ENCODE measurements around the gene CEP85L. TPM values are rescaled to one million over a fixed set of nuclear protein-coding genes. Genes with fewer than 3 reads are reported as not detected.
A peak's percentile ranks its signal among the peaks of the same experiment; 100 is the strongest.

CEP85L gene
- 34.5 TPM for total RNA-seq

DNA sequence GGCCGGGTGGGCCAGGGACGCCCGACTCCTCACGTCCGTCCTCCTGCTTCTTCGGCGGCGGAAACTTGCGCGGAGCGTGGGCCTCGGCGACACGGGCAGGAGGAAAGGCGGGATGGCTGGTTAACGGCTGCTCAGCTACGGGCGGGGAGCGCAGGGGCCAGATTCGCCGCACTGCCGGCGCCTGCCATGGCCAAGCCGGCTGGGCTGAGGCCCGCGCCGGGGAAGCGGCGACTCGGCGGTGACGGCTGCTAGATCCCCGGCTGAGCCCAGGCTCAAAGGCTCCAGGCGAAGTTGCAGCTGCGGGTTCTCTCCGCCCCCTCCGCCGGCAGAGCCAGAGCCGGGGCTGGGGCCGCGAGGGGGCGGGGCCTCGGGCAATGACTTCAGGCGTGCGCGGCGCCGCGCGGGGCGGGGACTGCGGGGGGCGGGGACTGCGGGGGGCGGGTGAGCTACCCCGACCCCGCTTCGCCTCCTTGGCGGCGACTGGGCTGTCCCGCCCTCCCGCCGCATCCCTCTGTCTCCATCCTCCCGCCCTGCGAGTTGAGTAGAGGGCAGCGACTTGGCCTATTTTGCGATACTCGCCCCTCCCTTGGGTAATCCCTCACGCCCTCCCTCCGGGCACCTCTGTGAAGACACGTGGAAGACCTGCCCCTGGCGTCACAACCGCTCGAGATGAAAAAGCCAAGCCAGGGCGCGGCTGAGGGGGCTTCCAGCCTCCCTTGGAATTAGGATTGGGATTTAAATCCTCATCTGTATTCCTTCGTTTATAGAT is at the start of gene CEP85L:
Gene CEP85L (minus strand): TSS at position 310 of the 769 bp plus-strand sequence. CDS start 322 bp downstream, outside the sequence.
- DNase-seq (ENCODE audit: low spot score): peak; percentile 90

DNA sequence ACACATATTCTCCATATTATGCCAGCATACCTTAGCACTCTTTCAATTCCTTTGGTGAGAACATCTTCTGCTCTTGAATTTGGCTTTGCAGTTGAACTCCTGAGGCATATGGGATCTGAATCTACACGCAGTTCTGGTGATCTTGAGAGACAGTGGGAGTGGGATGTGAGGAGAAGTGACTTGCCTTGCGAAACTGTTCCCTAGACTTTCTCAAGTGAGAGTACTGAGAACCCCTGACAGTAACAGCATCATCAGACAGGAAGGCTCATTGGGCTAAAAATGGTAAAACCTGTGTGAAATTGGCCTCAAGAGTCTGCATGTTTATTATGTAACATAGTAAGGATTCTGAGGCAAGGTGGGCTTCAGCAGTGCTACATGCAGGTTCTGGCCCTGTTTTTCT is 49.1 kb upstream of the CEP85L start:
- DNase-seq (ENCODE audit: low spot score): no peak

DNA sequence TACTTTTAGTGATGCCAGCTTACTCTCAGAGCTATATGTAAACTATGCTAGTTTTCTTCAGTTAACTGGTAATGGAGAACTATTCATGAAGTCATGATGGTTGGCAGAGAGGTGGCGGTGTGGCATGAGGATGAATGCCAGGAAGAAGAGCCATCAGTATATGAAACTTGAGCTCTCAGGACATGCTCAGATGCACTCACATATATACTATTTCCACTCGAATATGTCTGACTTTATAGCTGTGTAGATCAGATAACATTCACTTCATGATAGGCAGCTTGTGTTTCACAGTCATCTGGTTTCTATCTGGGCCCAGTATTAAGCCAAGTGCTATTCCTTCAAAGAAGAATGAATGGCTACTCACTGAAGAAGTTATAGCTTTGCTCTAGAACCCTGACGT is 46.2 kb upstream of the CEP85L start:
- DNase-seq (ENCODE audit: low spot score): no peak

DNA sequence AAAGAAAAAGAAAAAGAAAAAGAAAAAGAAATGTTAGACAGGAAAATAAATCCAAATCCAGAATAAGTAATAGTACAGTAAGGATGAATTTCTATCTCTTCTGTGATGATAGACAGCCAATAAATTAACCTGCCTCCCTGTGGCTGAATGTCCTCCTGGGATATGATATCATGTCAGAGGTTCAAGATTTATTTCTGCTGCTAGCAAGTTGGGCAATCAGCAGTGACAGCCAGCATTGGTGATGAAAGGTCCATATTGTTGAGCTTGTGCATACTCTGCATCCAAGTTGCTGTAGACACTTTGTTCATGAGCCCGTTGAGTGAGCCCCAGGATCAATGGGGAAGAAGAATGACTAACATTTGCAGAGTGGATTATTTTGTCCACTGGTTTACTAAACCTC is 44.9 kb upstream of the CEP85L start:
- no peak for DNase-seq (ENCODE audit: low spot score)

DNA sequence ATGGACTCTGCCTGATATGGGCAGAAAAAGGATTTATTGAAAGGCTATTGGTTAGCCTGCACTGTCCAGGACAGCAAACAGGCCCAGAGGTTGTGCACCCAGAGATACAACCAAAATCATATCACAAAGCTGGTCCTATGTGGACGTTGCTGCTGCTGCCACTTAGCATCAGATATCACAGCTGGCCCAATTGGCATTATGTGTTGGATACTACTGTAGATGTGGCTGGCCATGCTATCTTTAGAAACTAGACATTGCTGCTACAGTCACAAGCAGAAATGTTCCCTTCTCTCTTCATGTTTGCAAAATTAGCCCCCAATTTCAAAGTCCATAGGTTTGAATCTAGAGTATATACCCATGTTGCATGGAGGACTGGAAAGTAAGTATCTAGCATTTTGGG is 42.2 kb upstream of the CEP85L start:
- DNase-seq (ENCODE audit: low spot score): no peak

DNA sequence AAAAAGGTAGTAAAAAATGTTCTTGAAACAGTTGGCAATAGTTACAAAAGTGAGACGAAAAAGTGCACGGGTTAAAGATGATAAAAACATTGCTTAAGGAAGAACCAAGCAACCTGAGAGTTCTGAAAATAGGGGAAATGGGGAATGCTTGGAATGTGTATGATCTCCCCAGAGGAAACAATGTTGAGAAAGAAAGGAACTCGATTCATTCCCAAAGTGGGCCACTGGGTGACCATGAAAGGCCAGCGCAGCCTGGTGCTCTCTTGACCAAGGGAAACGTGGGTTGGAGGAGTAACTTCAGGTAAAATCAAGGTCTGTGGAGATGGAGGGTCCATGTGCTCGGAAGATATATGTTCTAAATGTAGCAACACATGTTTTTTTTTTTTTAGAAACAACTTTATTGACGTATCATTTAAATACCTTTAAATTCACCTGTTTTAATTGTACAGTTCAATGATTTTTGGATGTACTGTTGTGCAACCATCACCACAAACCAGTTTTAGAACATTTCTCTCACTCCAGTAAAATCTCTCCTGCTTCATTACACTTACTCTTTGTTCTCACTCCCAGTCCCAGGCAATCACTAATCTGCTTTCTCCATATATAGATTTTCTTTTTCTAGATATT is 34.5 kb upstream of the CEP85L start:
- DNase-seq (ENCODE audit: low spot score): no peak

DNA sequence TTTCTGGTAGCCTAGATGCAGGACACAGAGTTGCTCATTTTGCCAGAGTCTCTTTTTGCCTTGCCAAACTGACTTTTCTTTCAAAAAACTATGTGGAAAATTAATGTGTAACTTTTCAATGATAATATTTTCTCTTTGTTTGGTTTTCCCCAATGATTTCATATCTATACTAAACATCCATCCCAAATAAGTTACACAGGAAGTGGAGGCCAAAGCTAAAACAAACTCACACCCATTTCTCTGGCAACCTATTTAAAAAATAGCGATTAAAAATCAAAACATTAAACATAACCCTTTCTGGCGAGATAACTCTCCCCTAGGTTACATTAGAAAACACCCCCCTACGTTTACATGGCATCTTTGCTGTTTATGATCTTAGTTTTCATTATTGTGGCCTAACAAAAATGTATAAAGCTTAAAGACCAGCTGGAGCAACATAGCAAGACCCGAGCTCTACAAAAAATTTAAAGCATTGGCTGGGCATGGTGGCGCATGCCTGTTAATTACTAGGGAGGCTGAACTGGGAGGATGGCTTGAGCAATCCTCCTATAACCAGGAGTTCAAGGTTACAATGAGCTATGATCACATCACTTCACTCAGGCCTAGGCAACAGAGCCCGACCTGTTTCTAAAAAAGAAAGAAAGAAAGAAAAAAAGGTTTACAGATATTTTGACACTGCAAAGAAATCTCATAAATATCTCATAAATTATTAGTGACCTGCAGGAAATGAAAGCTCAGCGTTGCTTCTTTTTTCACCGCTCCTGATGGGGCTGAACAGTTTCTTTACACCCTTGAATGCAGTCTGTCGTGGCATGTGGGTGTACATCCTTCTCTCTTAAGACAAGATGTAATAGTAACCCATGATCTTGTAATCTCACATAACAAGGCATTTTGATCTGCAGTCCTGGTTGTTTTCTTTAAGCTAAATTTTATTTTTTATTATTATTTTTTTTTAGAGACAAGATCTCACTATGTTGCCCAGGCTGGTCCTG is 32.8 kb upstream of the CEP85L start:
- no peak for DNase-seq (ENCODE audit: low spot score)

DNA sequence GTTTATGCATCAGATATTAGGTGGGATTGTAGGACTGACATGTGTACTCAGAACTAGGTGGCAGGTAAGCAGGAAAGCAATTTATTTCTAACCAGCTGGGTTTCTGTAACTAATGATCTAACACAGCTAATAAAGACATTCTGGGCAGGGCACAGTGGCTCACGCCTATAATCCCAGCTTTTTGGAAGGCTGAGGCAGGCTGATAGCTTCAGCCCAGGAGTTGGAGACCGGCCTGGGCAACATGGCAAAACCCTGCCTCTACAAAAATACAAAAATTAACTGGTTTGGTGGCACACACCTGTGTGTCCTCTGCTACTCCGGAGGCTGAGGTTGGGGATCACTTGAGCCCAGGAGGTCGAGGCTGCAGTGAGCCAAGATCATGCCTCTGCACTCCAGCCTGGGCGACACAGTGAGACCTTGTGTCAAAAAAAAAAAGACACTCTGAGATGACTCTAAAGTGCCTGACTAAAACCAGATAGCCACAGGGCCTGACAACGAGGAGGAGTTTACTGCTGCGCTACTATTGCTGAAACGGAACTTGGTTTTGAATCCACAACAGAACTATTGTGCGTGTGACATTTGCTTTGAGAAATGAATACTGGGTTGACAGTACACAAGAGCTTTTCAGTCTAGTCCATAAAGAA is 29.2 kb upstream of the CEP85L start:
- no peak for DNase-seq (ENCODE audit: low spot score)

DNA sequence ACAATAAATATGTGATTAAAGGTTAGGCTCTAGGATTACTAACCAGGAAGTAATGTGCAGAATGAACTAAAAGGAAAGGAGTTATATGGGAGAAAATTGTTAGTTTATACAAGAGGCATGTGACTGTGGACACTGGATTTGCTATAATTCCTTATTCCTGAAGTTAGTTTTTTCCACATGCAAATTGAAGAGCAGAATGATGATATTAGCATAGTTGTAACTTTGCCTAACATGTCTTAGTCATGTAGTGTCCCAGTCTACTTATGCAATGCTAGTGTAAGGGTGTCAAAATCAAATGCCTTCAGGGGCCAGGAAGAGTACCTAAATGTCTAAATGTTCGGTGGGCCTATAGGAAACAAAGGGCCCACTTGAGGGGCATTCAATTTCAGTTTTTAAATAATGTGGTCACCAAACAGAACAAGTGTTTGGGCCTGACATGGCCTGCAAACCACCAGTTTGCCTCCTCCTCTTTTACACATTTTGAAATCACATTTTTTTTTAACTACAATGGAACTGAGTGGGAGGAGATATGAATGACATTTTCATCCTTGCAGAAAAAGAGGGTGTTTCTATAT is 28.0 kb upstream of the CEP85L start:
- DNase-seq (ENCODE audit: low spot score): no peak

DNA sequence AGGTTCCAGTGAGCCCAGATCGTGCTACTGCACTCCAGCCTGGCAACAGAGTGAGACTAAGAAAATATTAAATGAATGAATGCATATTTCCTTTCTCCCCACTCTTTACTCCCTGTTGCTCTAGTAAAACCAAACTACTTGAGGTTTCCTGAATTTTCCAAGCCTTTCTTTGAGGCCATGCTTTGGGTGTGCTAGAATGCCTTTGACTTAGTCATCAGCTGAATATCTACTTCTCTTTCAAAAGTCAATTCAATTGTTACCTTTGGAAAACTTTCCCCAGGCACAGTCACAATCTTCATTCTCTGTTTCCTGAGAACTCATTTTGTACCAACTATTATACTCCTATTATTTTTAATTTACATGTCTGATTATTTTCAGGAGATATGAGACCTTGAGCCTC is 27.5 kb upstream of the CEP85L start:
- no peak for DNase-seq (ENCODE audit: low spot score)

DNA sequence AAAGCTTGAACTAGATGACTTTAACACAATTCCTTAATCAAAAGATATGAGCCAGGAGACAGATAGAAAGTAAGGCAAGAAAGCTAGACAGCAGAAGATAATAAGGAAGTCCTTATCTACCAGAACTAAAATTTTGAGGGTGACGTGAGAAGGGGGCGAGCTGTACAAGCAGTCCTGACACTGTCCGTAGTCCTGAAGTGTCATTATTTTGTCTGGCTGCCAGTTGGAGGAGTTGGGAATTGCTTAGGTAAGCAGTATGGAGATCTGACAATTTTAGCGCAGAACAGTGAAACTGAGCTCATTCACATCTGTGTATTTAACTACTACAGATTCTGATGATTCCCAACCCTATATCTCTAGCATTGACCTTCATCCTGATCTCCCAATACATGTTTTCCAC is 25.8 kb upstream of the CEP85L start:
- DNase-seq (ENCODE audit: low spot score): no peak

DNA sequence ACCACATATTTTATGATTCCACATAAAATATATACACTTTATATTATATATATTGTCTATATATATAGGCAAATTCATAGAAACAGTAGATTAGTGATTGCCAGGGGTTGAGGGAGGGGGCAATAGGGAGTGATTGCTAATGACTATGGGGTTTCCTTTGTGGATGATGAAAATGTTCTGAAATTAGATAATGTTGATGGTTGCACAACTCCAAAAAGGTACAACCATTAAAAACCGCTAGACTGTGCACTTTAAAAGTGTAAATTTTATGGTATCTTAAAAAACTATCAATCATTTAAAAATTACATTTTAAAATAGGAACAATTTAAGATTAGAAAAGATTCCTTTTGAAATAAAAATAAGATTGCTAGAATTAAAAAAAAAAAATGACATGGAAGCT is 23.8 kb upstream of the CEP85L start:
- no peak for DNase-seq (ENCODE audit: low spot score)

DNA sequence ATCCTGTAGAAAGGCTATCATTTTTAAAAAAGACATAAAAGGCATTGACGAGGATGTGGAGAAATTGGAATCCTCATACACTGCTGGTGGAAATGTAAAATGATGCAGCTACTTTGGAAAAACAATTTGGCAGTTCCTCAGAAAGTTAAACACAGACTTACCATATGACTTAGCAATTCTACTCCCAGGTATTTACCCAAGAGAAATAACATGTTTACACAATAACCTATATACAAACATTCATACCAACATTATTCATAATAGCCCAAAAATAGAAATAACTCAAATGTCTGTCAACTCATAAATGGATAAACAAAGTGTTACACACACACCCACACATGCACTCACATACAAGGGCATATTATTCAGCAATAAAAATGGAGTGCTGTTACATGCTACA is 23.4 kb upstream of the CEP85L start:
- no peak for DNase-seq (ENCODE audit: low spot score)

DNA sequence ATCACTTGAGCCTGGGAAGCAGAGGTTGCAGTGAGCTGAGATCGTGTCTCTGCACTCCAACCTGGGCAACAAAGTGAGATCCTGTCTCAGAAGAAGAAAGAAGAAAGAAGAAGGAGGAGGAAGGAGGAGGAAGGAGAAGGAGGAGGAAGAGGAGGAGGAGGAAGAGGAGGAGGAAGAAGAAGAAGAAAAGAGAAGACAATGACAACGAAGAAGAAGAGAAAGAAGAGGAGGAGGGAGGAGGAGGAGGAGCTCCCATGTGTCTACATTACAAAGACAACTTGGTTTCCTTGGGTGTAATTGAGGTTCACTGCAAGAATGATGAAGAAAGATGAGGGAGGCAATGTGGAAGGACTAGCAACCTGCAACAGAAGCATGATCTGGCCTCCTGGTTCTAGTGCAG is 21.3 kb upstream of the CEP85L start:
- no peak for DNase-seq (ENCODE audit: low spot score)

DNA sequence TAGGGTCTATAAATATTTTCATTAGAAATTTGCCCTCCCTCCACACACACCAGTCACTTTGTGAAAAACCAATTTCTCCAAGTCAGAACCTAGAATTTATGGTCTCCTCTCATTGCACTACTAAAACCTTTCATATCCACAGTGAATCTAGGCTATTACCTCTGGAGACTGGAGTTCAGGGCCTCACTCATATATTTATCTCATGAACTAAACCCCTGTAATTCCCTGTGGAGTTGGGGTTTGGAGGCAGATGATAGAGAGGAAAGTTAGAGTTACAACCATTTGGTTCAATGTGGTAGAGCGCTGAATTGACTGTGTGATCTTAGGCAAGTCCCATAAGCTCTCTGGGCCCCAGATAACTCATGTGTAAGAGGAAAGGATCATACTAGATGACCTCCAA is 18.2 kb upstream of the CEP85L start:
- no peak for DNase-seq (ENCODE audit: low spot score)

DNA sequence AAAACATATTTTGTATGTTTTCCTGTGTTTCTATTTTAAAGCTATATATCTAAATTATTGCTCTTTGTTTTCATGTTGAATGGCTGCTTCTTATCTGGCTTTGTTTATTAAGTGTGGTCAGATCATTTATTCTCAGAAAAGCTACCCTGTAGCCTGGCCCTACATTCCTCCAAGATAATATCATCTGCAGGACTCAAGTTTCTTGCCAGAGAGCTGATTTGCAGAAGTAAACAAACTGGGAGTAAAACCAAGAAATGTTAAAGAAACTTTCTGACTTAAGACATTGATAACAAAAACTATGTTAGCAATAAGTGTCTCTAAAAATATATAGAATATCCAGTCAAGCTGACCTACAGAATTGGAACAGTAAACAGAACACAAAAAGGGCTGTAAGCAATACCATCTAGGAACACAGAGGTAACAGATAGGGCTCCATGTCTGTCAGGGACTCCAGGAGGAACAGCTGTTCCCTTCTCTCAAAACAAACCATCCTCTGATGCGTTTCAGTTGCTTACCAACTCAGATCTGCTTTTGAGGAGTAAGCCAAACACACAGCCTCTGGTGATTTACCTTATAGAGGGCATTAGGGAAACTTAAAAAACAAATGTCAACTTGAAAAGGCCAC is 17.5 kb upstream of the CEP85L start:
- DNase-seq (ENCODE audit: low spot score): no peak

DNA sequence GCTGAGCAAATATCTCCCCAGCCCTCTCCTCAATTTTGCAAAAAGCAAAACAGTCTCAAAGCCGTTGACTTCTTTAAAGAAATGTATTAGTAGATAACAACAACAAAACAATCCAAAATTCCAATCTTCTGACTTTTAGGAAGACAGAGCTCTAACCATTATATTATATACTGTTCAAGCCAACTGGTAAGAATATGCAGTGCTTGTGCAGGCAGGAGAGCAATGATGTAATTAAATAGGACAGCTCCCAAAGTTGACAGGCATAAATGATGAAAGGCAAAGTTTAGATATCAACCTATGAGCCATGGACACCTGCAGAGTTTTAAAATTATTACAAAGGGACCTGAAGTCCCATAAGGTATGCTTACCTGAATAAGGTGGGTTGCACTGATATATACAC is 16.6 kb upstream of the CEP85L start:
- no peak for DNase-seq (ENCODE audit: low spot score)

DNA sequence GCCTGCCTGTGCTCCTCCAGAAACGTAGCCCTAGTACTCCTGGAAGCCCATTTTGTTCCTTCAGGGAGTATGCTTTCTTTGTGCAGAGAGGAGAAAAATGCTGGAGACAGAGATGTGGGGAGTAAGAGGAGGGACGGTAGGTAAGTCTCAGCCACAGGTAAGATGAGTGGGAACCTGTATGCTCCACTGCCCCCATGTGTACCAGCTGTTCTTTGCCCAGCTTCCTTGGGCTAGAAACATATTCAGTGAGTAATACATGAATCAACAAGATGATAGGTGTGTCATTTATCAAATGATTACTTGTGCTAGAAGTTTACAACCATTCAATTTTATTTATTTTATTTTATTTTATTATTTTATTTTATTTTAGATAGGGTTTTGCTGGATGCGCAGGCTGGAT is 13.6 kb upstream of the CEP85L start:
- no peak for DNase-seq (ENCODE audit: low spot score)

DNA sequence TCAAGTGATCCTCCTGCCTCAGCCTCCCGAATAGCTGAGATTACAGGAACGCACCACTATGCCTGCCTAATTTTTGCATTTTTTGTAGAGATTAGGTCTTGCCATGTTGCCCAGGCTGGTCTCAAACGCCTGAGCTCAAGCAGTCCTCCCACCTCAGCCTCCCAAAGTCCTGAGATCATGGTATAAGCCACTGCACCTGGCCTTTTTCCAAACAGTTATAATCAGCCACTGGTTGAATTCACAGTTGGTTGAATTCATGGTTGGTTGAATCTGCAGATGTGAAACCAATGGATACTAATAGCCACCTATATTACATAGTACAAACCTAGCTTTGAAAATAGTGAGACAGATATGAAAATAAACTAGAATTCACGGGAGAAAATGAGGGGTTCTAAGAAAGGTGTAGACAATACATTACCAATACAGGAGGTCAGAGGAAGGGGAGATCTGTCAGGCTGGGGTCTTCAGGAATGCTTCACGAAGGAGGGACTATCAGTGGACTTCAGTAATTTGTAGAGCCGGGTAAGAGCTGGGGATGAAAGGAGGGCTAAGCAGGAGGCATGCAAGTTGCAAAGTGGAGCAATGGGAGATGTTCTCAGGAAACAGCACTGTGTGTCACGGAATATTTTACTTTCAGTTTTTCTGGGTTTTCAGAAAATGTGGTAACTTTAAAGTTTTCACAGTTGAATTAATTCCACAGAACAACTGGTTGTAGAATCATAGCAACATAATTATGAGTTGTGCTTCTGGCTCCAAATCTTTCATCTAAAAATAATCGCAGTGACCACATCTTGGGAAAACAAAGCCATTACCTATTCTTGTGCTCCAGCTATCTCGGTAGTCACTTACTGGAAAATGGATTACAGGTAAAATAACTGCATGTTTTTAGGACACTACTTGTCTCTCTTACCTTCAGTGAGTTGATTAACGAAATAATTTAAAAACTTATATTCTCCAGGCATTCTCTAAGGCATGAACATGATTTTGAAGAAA is 12.9 kb upstream of the CEP85L start:
- no peak for DNase-seq (ENCODE audit: low spot score)

DNA sequence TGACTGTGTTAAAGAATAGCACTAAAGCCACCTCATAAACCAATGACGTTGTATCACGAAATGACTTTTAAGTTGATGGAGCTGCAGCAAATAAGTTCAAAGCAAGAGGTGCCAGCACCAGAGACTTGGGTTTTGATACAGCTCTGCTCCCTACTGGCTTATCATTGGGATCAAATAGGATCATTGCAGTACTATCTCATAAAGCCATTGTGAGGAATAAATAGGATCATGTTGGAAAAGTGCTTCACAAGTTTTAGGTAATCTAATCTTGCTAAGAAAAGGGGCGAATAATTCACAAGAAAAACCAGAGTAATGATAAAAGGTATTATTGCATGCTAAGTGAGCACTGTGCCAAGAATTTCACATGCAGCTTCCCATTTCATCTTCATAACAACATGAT is 10.4 kb upstream of the CEP85L start:
- DNase-seq (ENCODE audit: low spot score): no peak
